DMS114 treated with DMSO at 0.1 percent for 48 hours (cell line): ENCODE data around the gene CAMK2N2.

ENCODE experiments used
- DNase-seq: peaks from one replicate; lab custom pipeline; 2025; ENCODE audit not compliant: unreplicated experiment; lab: John Stamatoyannopoulos, UW

The CAMK2N2 gene

GRCh38 chr3:184240384-184241140 is 20.8 kb downstream of the CAMK2N2 start:
- no peak for DNase-seq

GRCh38 chr3:184239708-184240107 is 21.6 kb downstream of the CAMK2N2 start:
- no peak for DNase-seq

- DNase-seq: no peak
Measured at GRCh38 chr3:184239221-184239620, 22.1 kb downstream of the CAMK2N2 start.

- DNase-seq: no peak
Measured at GRCh38 chr3:184238246-184238818, 23.0 kb downstream of the CAMK2N2 start.

GRCh38 chr3:184237807-184238206 is 23.5 kb downstream of the CAMK2N2 start:
- no peak for DNase-seq

- no peak for DNase-seq
Measured at GRCh38 chr3:184237211-184237610, 24.1 kb downstream of the CAMK2N2 start.

- no peak for DNase-seq
Measured at GRCh38 chr3:184236636-184237035, 24.7 kb downstream of the CAMK2N2 start.

- no peak for DNase-seq
Measured at GRCh38 chr3:184236033-184236410, 25.3 kb downstream of the CAMK2N2 start.

GRCh38 chr3:184235381-184236032 is 25.8 kb downstream of the CAMK2N2 start:
- DNase-seq: no peak

GRCh38 chr3:184234671-184235380 is 26.5 kb downstream of the CAMK2N2 start:
- no peak for DNase-seq

GRCh38 chr3:184234224-184234623 is 27.1 kb downstream of the CAMK2N2 start:
- DNase-seq: no peak

GRCh38 chr3:184233127-184233843 is 28.1 kb downstream of the CAMK2N2 start:
- no peak for DNase-seq

GRCh38 chr3:184231671-184232070 is 29.7 kb downstream of the CAMK2N2 start:
- no peak for DNase-seq

- DNase-seq: no peak
Measured at GRCh38 chr3:184230603-184231528, 30.5 kb downstream of the CAMK2N2 start.

GRCh38 chr3:184230081-184230602 is 31.2 kb downstream of the CAMK2N2 start:
- DNase-seq: no peak

- DNase-seq: peak; percentile 37
Measured at GRCh38 chr3:184229394-184230080, 31.8 kb downstream of the CAMK2N2 start, which contains the start of gene VWA5B2. TSS of gene VWA5B2 (plus strand) at chr3:184229585. CDS start at chr3:184230529, 944 bp downstream.

GRCh38 chr3:184228376-184229137 is 32.8 kb downstream of the CAMK2N2 start:
- no peak for DNase-seq

- DNase-seq: no peak
Measured at GRCh38 chr3:184227481-184227935, 33.8 kb downstream of the CAMK2N2 start.
